AG04449 (cell line): ENCODE results near the gene NDOR1.

Source experiments
- CTCF ChIA-PET: fragments of 350-600 bp; formaldehyde crosslinking; extraction: SDS; loops from one replicate; lab custom pipeline; 2021; ENCODE audit warnings: antibody characterized with exemption; lab: Yijun Ruan, JAX
- POLR2A ChIA-PET: fragments of 400-600, 350-600 bp; formaldehyde crosslinking; extraction: SDS; loops from one replicate; lab custom pipeline; 2020; ENCODE audit warnings: antibody characterized with exemption, inconsistent platforms; lab: Yijun Ruan, JAX
- DNase-seq: peaks from one replicate; pipeline ENCODE4 v3.0.0-alpha.2; 2010; ENCODE audit warnings: low read depth, low spot score
- H3K4me3 ChIP-seq: 2 replicates; pipeline ENCODE4 v1.5.1; 2011; ENCODE audit warnings: low read depth, mild to moderate bottlenecking, control low read depth, low read length
- CTCF ChIP-seq: IDR thresholded peaks from one replicate; pipeline ENCODE4 v1.5.1; 2011; ENCODE audit warnings: mild to moderate bottlenecking, moderate library complexity, low read length, control low read depth, inconsistent platforms; ENCODE audit not compliant: insufficient read depth; ENCODE audit errors: missing control alignments

Gene NDOR1

GRCh38 chr9:137263506-137263905 lies 58.0 kb downstream of the NDOR1 start:
- DNase-seq: no peak
- TF ChIP-seq CTCF: no peak
- H3K4me3 ChIP-seq: no peak overlapping the region
- ChIA-PET CTCF (interaction anchor here (1.5 kb wide), 1 partner anchor 27 kb away, joined by 3 read pairs; no protein-coding TSS in a partner anchor), POLR2A (interaction anchor here (1.6 kb wide), 1 partner anchor 14 kb away, joined by 8 read pairs; the partner anchor contains the start of gene TOR4A)

GRCh38 chr9:137264067-137264466 lies 58.6 kb downstream of the NDOR1 start:
- no peak for TF ChIP-seq CTCF
- ChIA-PET POLR2A (interaction anchor here (1.6 kb wide), 1 partner anchor 13 kb away, joined by 8 read pairs; the partner anchor contains the start of gene TOR4A), CTCF (interaction anchor here (0.9 to 1.5 kb wide), 2 partner anchors 10 to 27 kb away, joined by 3 read pairs; no protein-coding TSS in a partner anchor)
- DNase-seq: no peak
- H3K4me3 ChIP-seq: no peak overlapping the region

GRCh38 chr9:137265496-137266161 lies 60.1 kb downstream of the NDOR1 start:
- ChIA-PET CTCF (interaction anchor here (1.0 to 1.8 kb wide), 5 partner anchors 10 to 269 kb away, joined by 3 to 9 read pairs (median 3); partner anchors contain the start of gene TOR4A), POLR2A (interaction anchor here (1.2 to 2.1 kb wide), 3 partner anchors 9 to 25 kb away, joined by 3 to 9 read pairs (median 4); partner anchors contain the start of gene TUBB4B)
- no peak overlapping the region for H3K4me3 ChIP-seq
- TF ChIP-seq CTCF: no peak
- no peak for DNase-seq

- ChIA-PET POLR2A (interaction anchor here (2.1 kb wide), 1 partner anchor 26 kb away, joined by 9 read pairs; the partner anchor contains the start of gene TUBB4B), CTCF (interaction anchor here (1.0 to 1.8 kb wide), 4 partner anchors 11 to 268 kb away, joined by 3 to 9 read pairs (median 4); partner anchors contain the start of gene TOR4A)
- TF ChIP-seq CTCF: no peak
- DNase-seq: no peak
- H3K4me3 ChIP-seq: no peak overlapping the region
Observed at GRCh38 chr9:137266162-137266527, 60.6 kb downstream of the NDOR1 start.
